Suprapubic skin (tissue), 4 donors: Measurements from ENCODE around the gene TMEM250. TPM values are rescaled to one million over a fixed set of nuclear protein-coding genes. Genes with fewer than 3 reads are reported as not detected.

Experiments used
- DNase-seq, 2 donors: peaks; one replicate each; pipeline ENCODE4 v3.0.0-alpha.2; 2019; ENCODE audit warnings: low spot score in 2 of 2
- H3K27ac ChIP-seq: fragments of 200-600 bp; sonication (generic); one replicate; pipeline ENCODE4 v1.5.1; 2019
- H3K27me3 ChIP-seq: fragments of 200-600 bp; sonication (generic); one replicate; pipeline ENCODE4 v1.5.1; 2019
- H3K36me3 ChIP-seq: fragments of 200-600 bp; sonication (generic); one replicate; pipeline ENCODE4 v1.5.1; 2019
- H3K4me1 ChIP-seq: fragments of 200-600 bp; sonication (generic); one replicate; pipeline ENCODE4 v1.5.1; 2019
- H3K4me3 ChIP-seq: fragments of 200-600 bp; sonication (generic); one replicate; pipeline ENCODE4 v1.5.1; 2019; ENCODE audit warnings: mild to moderate bottlenecking
- H3K9me3 ChIP-seq: fragments of 200-600 bp; sonication (generic); one replicate; pipeline ENCODE4 v1.5.1; 2019
- EP300 ChIP-seq: sonication (generic); formaldehyde crosslinking; IDR thresholded peaks from one replicate; pipeline ENCODE4 v1.6.1; 2017; ENCODE audit warnings: antibody characterized with exemption
- POLR2A ChIP-seq, 2 donors: fragments of 450-650 bp; IDR thresholded peaks; one replicate each; pipeline ENCODE4 v1.6.1; 2017; ENCODE audit warnings: antibody characterized with exemption in 2 of 2, mild to moderate bottlenecking in 2 of 2, moderate library complexity in 2 of 2
- POLR2AphosphoS5 ChIP-seq, 3 donors: sonication (generic); formaldehyde crosslinking; IDR thresholded peaks; one replicate each; pipeline ENCODE4 v1.6.1; 2017; ENCODE audit warnings: antibody characterized with exemption in 3 of 3
- WGBS: methylation state at CpG from one replicate; pipeline ENCODE4 v1.1.5; 2018; 5-methylcytosine and 5-hydroxymethylcytosine counted together
- total RNA-seq, 4 donors: library from RNA; depleted of rRNA; stranded (reverse); fragments of >200 nt; gene quantifications; one replicate each; pipeline ENCODE4 v1.1.0, GENCODE V29; 2016
- TF ChIP-seq, protein P1 (sequence below), 2 donors: fragments of 200-600 bp in 1 of 2; fragments of 450-650 bp in 1 of 2; sonication (generic) in 1 of 2; IDR thresholded peaks; one replicate each; pipeline ENCODE4 v1.5.1; 2016 to 2019; ENCODE audit warnings: antibody characterized with exemption in 2 of 2, mild to moderate bottlenecking in 1 of 2, moderate library complexity in 1 of 2

TMEM250 gene
- total RNA-seq, 4 donors from 2014 or later, result 37.0 to 66.9 (median 57.8) TPM

DNA sequence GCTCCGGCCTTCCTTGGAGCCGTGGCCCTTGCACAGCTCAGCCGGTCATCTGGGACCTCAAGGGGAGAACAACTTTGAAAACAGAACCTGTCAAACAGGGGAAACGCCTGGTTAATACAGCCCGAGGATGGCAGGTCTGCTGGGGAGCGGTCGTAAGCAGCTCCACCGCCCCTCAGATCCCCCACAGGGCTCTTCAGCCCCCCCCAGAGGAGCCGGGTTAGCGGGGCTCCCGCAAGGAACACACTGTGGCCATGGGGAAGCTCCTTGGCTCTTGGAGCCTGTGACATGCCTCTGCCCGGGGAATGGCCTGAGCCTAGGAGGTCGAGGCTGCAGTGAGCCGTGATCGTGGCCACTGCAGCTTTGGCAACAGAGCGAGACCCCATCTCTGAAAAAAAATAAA, 6.8 kb downstream of the TMEM250 start:
- Histone ChIP-seq H3K4me3 (no peak overlapping the region), H3K27ac (no peak overlapping the region), H3K4me1 (peaks cover 51% of the 10 kb centered on the region), H3K27me3 (no peaks in the 10 kb centered on the region), H3K9me3 (no peaks in the 10 kb centered on the region), H3K36me3 (peaks cover 24% of the 10 kb centered on the region)
- DNase-seq, result no peak
- TF ChIP-seq POLR2AphosphoS5 (IDR thresholded peaks at IDR 0.05) (no peak), POLR2A (IDR thresholded peaks at IDR 0.05) (no peak), EP300 (no peak)
- TF ChIP-seq, protein P1, sequence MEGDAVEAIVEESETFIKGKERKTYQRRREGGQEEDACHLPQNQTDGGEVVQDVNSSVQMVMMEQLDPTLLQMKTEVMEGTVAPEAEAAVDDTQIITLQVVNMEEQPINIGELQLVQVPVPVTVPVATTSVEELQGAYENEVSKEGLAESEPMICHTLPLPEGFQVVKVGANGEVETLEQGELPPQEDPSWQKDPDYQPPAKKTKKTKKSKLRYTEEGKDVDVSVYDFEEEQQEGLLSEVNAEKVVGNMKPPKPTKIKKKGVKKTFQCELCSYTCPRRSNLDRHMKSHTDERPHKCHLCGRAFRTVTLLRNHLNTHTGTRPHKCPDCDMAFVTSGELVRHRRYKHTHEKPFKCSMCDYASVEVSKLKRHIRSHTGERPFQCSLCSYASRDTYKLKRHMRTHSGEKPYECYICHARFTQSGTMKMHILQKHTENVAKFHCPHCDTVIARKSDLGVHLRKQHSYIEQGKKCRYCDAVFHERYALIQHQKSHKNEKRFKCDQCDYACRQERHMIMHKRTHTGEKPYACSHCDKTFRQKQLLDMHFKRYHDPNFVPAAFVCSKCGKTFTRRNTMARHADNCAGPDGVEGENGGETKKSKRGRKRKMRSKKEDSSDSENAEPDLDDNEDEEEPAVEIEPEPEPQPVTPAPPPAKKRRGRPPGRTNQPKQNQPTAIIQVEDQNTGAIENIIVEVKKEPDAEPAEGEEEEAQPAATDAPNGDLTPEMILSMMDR (IDR thresholded peaks at IDR 0.05), result no peak
- WGBS, result 88% methylated on average over 16 of the region's 16 CpGs

- peaks cover 58% of the 10 kb centered on the region for H3K4me1 ChIP-seq
- no peaks in the 10 kb centered on the region for H3K27me3 ChIP-seq
- TF ChIP-seq EP300 (no peak), POLR2AphosphoS5 (IDR thresholded peaks at IDR 0.05) (no peak), POLR2A (IDR thresholded peaks at IDR 0.05) (no peak)
- TF ChIP-seq, protein P1 (IDR thresholded peaks at IDR 0.05), result no peak
- 94% methylated on average over 22 of the region's 22 CpGs for WGBS
- peaks cover 21% of the 10 kb centered on the region for H3K36me3 ChIP-seq
- H3K4me3 ChIP-seq, result no peak overlapping the region
- H3K9me3 ChIP-seq, result no peaks in the 10 kb centered on the region
- no peak overlapping the region for H3K27ac ChIP-seq
- no peak for DNase-seq
These were observed 7.5 kb downstream of the TMEM250 start for GRCh38 chr9:136111190-136111589.

- 28% methylated on average over 20 of the region's 42 CpGs for WGBS
- TF ChIP-seq POLR2AphosphoS5 (IDR thresholded peaks at IDR 0.05) (no peak), POLR2A (IDR thresholded peaks at IDR 0.05) (no peak), EP300 (no peak)
- TF ChIP-seq, protein P1 (IDR thresholded peaks at IDR 0.05), result no peak
- DNase-seq, result no peak
- Histone ChIP-seq H3K27me3 (no peaks in the 10 kb centered on the region), H3K4me1 (peaks cover 65% of the 10 kb centered on the region), H3K9me3 (no peaks in the 10 kb centered on the region), H3K36me3 (peaks cover 13% of the 10 kb centered on the region), H3K27ac (peak overlapping the region; percentile 39), H3K4me3 (peak overlapping the region; percentile 48)
These were observed 8.3 kb downstream of the TMEM250 start for GRCh38 chr9:136110082-136111061.

DNA sequence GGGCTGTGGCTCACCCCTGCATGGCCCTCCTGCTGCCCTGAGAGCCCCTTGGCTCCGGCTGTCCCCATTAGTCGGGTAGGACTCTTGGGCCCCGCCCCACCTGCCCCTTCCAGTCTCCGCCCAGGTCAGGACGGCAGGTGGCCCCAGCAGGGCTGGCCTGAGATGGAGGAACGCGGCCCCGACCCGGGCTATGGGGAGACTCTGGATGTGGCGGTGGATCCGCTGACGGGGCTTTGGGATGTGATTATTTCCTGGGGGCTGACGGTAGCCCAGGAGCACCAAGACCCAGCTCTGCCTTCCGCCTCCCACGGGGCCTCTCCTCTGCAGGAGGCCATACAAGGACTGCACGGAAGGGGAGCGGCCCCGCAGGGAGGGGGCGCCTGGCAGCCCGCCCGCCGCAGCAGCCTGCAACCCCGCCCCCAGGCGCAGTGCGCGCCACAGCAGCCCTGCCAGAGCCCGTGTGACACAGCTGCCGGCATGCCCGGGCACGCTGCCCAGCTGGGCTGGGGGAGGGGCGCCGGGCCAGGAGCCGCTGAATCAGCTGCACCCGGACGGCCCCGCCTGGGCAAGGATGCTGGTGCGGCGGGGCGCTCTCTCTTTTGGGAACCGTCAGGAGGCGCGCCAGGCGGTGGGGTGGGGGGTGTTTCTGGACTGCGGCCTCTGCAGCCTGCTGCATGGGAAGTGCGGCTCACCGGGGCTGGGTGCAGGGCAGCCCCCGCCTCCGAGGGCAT, 9.2 kb downstream of the TMEM250 start:
- 2% methylated on average over 25 of the region's 48 CpGs for WGBS
- DNase-seq, result peak; percentile 91 to 94
- H3K4me1 ChIP-seq, result peaks cover 71% of the 10 kb centered on the region

DNA sequence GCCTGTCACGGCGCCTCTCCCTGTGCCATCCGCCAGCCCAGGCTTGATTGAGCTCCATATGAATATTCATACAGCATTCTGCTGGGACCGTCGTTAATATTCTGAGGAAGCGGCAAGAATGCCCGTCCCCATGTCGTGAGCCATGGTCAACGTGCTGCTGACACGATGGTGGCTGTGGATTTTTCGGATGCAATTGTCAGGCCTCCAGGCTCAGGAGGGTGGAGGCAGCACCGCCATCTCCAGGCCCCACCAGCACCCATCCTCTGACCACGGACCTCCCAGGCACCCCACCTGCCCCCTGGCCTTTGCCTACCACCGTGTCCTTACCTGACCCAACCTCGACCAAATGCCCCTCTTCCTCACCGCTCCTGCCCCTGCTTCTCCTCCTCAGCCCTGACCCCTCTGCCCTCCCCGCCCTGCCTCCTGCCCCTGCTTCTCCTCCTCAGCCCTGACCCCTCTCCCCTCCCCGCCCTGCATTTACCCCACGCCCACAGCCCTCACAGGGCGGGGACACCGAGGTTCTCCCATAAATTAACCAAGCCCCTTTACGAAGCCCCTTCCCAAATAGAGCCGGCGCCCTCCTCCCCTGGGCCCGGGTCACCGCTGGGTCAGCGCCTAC, 9.9 kb downstream of the TMEM250 start:
- Histone ChIP-seq H3K4me1 (peaks cover 79% of the 10 kb centered on the region), H3K36me3 (no peaks in the 10 kb centered on the region), H3K27me3 (no peaks in the 10 kb centered on the region), H3K4me3 (peak overlapping the region; percentile 48), H3K27ac (peak overlapping the region; percentile 92), H3K9me3 (no peaks in the 10 kb centered on the region)
- 57% methylated on average over 24 of the region's 27 CpGs for WGBS
- no peak for DNase-seq
- TF ChIP-seq POLR2AphosphoS5 (IDR thresholded peaks at IDR 0.05) (no peak), POLR2A (IDR thresholded peaks at IDR 0.05) (no peak), EP300 (no peak)
- TF ChIP-seq, protein P1 (IDR thresholded peaks at IDR 0.05), result no peak

More for the DNA sequence above, 9.2 kb downstream of the TMEM250 start:
- no peaks in the 10 kb centered on the region for H3K9me3 ChIP-seq
- TF ChIP-seq POLR2A (IDR thresholded peaks at IDR 0.05), result no peak
- TF ChIP-seq POLR2AphosphoS5 (IDR thresholded peaks at IDR 0.05), result peak in 1 of 3 donors; percentile 96
- H3K27ac ChIP-seq, result peak overlapping the region; percentile 92
- H3K36me3 ChIP-seq, result peaks cover 5% of the 10 kb centered on the region
- peak overlapping the region; percentile 48 for H3K4me3 ChIP-seq
- H3K27me3 ChIP-seq, result no peaks in the 10 kb centered on the region
